ENCODE data around the gene CCDC33.

Gene CCDC33

GRCh38 chr15:74316141-74316540 is 80.0 kb downstream of the CCDC33 start:
- DNase-seq, result no peak

- peak; percentile 81 for DNase-seq
Observed at GRCh38 chr15:74317820-74318375, 81.8 kb downstream of the CCDC33 start.

DNA sequence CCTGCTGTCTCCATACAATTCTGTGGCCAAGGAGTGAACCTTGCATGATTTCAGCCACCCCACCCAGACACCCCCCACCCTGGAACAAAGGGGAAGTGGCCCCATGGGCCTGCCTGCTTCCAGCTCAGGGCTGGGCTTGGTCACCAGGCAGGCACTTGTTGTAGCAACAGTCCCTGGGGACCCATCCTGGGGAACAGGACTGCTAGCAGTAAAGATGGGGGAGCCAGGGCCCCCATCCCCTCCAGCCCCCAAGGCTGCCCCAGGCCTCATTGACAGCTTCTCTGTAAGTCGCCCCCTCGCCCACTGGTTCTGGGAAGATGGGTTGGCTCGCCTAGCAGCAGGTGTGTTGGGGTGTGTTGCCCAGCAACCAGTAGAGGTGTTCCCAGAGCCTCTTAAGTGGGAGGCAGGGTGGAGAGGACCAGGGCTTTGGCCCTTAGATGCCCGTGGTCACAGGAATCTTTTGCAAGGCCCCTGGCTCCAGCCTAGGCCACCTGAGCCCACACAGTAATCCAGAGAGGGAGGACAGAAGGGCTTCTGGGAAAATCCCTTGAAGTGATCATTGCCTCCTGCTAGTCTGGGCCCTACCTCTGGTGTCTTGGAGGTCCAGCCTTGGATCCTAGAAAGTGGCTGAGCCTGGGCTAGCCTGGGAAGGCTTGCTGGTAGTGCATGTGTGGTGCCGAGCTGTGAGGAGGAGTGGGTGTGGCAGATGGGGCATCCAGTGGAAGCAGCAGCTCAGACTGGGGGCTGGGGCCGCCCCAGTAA is 82.4 kb downstream of the CCDC33 start:
- peak; percentile 64 for DNase-seq

- no peak for DNase-seq
Observed at GRCh38 chr15:74319138-74319460, 83.0 kb downstream of the CCDC33 start.

DNA sequence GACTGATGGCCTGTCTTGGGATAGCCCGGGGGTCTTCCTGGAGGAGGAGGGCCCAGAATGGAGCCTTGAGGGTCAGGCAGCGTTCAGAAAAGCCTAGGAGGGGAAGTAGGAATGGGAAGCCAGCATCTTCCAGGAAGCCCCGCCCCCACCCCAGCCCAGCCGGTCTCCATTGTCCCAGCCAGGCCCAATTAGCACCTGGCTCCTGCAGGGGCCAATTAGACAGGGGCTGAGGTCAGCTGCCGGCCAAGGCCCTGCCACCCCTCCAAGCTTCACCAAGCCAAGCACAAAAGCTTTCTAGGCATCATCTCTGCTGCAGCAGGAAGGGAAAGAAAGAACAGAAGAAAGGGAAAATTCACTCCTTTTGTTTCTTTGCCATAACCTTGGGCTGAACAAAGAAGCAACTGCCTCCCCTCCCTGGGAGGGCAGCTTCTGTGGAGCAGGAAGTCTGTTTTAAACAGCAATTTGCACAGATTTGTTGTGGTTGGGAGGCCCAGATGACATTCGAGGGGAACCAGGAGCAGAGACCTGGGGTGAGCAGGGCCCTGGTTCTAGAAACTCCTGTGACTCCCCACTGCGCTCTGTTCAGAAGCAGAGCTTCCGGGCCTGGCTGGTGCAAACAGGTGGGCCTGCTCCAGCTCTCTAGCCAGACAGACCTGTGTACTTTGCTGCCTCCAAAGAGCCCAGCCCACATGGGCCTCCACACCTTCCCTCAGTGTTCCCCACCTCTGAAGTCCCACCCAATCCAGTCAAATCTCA is 83.6 kb downstream of the CCDC33 start:
- DNase-seq, result no peak

- DNase-seq, result peak; percentile 36
Observed at GRCh38 chr15:74320352-74321247, 84.5 kb downstream of the CCDC33 start.

- peak; percentile 56 for DNase-seq
Observed at GRCh38 chr15:74322558-74323180, 86.5 kb downstream of the CCDC33 start.

- DNase-seq, result no peak
Observed at GRCh38 chr15:74324714-74325113, 88.6 kb downstream of the CCDC33 start.

DNA sequence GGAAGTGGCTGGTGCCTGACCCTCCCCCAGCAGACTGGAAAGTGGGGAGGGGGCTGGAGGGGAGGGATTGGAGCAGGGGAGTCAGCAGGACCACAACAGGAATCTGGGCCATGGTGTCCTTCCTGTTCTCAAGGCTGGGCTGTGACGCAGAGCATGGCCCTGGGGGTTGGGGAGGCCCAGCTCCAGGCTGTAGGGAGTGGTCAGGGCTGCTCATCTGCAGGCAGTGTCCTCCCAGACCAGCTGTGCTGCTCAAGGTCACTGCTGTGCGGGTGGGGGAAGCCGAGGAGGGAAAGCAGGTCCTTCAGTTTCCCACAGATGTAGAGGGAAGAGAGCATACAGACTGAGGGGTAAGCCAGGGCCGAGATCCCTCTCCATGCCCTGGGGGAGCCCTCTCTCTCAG is 90.6 kb downstream of the CCDC33 start:
- DNase-seq, result no peak

DNA sequence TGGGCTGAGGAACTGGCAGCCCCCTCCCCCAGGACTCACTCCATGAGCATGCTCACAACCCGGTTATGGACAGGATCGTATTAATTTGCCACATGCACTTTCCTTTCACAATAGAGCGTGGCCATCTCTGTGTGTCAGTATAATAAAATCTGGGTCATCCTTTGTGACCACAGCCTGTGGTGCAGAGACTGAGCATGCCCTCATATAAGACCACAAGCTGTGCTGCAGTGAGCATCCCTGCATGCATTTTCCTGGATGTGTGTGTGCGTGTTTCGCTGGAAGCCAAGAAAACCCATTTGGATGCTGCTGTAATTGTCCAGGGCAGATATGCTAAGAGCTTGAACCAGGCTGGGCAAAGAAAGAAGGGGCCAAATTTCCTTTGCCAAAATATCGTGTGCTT is 91.6 kb downstream of the CCDC33 start:
- no peak for DNase-seq

GRCh38 chr15:74328331-74329056 is 92.4 kb downstream of the CCDC33 start:
- DNase-seq, result peak; percentile 49

DNA sequence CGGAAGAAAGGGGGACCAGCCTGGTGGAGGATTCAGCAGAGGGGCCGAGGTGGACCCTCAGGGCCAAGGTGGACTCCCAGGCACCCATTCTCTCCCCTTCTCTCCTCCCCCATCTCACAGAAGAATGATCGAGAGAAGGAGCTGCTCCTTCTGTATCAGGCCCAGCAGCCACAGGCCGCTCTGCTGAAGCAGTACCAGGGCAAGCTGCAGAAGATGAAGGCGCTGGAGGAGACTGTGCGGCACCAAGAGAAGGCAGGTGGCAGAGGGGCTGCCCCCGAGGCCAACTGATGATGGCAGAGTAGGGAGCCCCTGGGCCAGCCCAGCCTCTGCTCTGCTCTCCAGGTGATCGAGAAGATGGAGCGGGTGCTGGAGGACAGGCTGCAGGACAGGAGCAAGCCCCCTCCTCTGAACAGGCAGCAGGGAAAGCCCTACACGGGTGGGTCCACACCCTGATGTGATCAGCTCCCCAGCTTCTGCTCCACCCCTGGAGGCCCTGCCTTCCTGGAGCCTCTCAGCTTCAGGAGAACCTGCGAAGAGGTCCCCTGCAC is 94.8 kb downstream of the CCDC33 start:
- no peak for DNase-seq

DNA sequence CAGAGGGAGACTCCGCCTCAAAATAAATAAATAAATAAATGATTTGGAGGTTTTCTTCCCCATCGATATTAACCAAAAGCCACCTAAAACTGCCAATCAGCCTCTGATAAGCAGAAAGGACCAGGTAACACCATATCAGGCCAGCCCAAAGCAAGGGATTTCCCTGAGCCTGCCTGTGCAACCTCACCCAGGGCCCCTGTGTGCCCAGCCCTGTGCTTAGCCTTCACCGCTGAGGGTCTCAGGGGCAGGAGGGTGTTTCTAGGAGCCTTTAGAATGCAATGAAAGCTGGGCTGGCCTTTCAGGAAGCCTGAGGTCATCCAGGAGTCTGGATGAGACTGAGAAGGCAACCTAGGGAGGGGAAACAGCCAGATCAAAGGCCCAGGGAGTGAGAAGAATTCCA is 95.9 kb downstream of the CCDC33 start:
- no peak for DNase-seq

- no peak for DNase-seq
Observed at GRCh38 chr15:74332611-74333010, 96.5 kb downstream of the CCDC33 start.

DNA sequence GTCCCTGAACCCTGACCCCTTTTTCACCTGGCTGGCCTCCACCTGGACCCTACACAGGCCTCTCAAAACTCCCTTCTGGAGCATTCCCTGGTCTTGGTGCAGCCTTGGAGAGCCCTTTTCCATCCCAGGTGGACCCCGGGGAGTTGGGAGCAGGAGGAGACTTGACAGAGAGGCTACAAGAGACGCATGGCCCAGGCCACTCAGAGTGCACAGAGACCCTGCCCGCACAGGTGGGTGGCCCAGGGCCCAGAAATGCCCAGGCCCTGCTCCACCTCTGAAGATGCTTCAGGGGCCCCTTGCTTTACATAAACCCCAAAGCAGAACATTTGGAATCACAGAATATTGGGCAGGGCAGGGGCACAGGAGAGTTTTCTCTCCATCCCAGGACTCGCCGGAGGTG is 97.0 kb downstream of the CCDC33 start:
- no peak for DNase-seq

DNA sequence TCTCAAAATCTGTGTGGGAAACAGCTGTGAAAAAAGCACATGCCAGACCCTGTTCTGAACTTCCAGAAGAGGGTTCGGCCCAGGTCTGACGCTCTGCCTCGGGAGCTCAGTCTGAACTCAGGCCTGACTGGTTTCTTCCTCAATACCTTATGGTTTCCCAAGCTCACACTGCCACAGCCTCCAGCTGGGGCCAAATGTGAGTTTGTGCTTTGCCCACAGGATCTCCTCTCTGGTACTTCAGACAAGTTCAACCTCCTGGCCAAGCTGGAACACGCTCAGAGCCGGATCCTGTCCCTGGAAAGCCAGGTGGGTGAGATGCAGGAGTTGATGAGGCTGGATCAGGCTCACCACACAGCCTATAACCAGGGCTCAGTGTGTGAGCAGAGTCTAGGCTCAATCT is 97.5 kb downstream of the CCDC33 start:
- DNase-seq, result no peak

- DNase-seq, result no peak
Observed at GRCh38 chr15:74334127-74334526, 98.0 kb downstream of the CCDC33 start.

DNA sequence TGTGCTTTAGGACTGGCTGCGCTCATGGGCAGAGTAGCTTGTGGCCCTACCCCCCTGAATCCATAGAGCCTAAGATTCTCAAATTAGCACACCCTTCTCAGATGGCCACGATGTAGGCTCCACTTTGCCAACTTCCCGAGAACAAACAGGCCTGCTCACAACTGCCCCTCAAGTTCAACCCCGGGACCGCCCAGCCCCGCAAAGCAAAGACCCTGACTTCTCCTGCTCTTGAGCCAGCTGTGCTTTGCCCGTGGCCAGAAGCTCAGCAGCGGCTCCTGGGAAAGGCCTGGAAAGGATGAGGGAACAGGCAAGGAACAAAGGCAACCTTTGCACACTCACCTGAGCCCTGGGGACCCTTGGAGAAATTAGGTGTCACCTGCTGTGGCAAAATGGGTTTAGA is 99.3 kb downstream of the CCDC33 start:
- DNase-seq, result no peak

- DNase-seq, result no peak
Observed at GRCh38 chr15:74336061-74337005, 100.2 kb downstream of the CCDC33 start.

DNA sequence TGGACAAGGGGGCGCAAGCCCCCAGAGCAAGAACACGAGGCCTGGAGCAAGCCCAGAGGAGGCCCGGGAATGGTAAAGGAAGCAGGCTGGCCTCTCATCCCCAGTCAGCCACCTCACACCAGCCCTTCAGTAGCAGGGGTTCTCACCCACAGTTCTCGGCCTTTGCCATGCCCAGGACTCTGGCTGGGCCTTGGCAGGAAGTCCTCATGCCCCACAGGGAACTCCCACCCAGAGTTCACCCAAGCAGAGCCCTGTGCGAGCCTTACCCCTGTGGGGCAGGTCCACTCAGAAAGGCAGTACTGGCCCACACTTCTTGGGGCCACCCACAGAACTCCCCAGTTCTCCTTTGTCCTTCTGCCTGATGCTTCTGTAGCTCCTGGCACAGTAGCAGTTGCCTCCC is 101.0 kb downstream of the CCDC33 start:
- no peak for DNase-seq

Measured in NCI-H345 (cell line).